ENCODE results near the gene SEMA4G. TPM values are rescaled to one million over a fixed set of nuclear protein-coding genes. Genes with fewer than 3 reads are reported as not detected.
A peak's percentile ranks its signal among the peaks of the same experiment; 100 is the strongest.

Gene SEMA4G
- total and polyA plus RNA-seq, 2 of the 13 experiments (the other 11 are each of a cell fraction or from before 2014, with no cell fraction given), result 46.2 to 207 TPM

DNA sequence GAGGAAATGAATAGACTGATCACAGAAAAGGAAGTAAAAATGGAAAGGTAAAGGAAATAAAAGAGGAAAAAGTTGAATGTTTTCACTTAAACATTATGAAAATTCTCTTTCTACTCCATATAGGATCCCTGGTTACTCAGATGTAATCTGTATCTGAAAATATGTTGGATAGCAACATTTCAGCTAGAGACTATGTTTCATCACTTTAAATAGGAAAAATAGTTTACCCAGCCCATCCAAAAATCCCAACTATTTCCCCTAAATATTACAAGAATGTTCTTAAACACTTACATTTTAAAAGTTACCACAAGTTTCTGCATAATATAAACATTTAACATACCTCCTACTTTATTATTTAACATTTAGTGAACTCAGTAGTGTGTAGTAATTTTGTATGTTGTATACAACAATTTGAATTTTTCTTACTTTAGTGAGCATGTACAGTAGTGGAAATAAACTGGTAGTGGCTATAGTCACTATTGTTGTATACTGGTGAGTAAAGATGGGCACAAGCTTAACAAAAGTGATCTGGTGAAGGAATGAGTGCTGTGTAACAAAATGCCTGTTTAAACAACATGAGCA is 29.4 kb upstream of the SEMA4G start:
- no peak overlapping the region for H3K4me2 ChIP-seq (ENCODE audit: low read depth, low read length)
- FAIRE-seq (no peak), DNase-seq (ENCODE audit: low spot score) (no peak), ATAC-seq (no peak)
- no peaks in the 10 kb centered on the region for H3K9me3 ChIP-seq (ENCODE audit: low read length)
- intact Hi-C loops (cut with micrococcal nuclease; ENCODE audit: unreplicated experiment) (no loop called here), in situ Hi-C loops (cut with HindIII; ENCODE audit: extremely low pct_ligation_motif_present, low pct_unique_long_range_greater_than_20kb) (no loop called here)
- TSS peak; percentile 43 for BruUV-seq (replicated peaks)
- H3K9ac ChIP-seq (ENCODE audit: insufficient read depth, low read depth, low read length), result no peak overlapping the region
- no peaks in the 10 kb centered on the region for H3K79me2 ChIP-seq (ENCODE audit: insufficient read depth, low read length)
- no peaks in the 10 kb centered on the region for H4K20me1 ChIP-seq (ENCODE audit: insufficient read depth, low read length)
- ChIA-PET POLR2A (no interaction called here), CTCF (ENCODE audit: low intra/inter-chr PET ratio, low total read pairs) (no interaction called here)
- peaks cover 15 to 66% of the 10 kb centered on the region in 2 experiments; a peak in 4 of 5 replicates for H3K36me3 ChIP-seq (replicated peaks in 1 of 2; ENCODE audit: control insufficient read depth in 1 of 2, insufficient read depth in 2 of 2, low read length in 2 of 2)
- no peak overlapping the region for H3K4me3 ChIP-seq (replicated peaks in 1 of 3; ENCODE audit: insufficient read depth in 1 of 3, low read depth in 2 of 3, low read length in 3 of 3)
- H3K27ac ChIP-seq (ENCODE audit: extremely low read length, insufficient read depth, low read length), result no peak overlapping the region
- H3K27me3 ChIP-seq (ENCODE audit: control insufficient read depth in 1 of 2, insufficient read depth in 2 of 2, low read length in 2 of 2), result no peaks in the 10 kb centered on the region
- no peak overlapping the region for H2AFZ ChIP-seq (ENCODE audit: low read length)
- H3K4me1 ChIP-seq (ENCODE audit: insufficient read depth, low read length), result no peaks in the 10 kb centered on the region
- TF ChIP-seq ZNF407 (CRISPR knock-in tag; IDR thresholded peaks at IDR 0.05; ENCODE audit: not compliant biosample characterization) (no peak), BHLHE40 (IDR thresholded peaks at IDR 0.05; ENCODE audit: low read length) (no peak), ZBTB7B (CRISPR knock-in tag; IDR thresholded peaks at IDR 0.05) (no peak), PBX2 (CRISPR knock-in tag; IDR thresholded peaks at IDR 0.05) (no peak), GZF1 (CRISPR knock-in tag; IDR thresholded peaks at IDR 0.05) (no peak), SP5 (CRISPR knock-in tag; IDR thresholded peaks at IDR 0.05; ENCODE audit: borderline replicate concordance, low read depth) (no peak), ZNF431 (CRISPR knock-in tag; IDR thresholded peaks at IDR 0.05; ENCODE audit: borderline replicate concordance, low read depth) (no peak), KDM5B (CRISPR knock-in tag; IDR thresholded peaks at IDR 0.05; ENCODE audit: borderline replicate concordance) (no peak), CREB1 (IDR thresholded peaks at IDR 0.05) (no peak), CREB1 (CRISPR knock-in tag; IDR thresholded peaks at IDR 0.05) (no peak), ZSCAN25 (CRISPR knock-in tag; IDR thresholded peaks at IDR 0.05) (no peak), GATA4 (IDR thresholded peaks at IDR 0.05; ENCODE audit: borderline replicate concordance, low read depth) (no peak)
- TF ChIP-seq, protein P1, sequence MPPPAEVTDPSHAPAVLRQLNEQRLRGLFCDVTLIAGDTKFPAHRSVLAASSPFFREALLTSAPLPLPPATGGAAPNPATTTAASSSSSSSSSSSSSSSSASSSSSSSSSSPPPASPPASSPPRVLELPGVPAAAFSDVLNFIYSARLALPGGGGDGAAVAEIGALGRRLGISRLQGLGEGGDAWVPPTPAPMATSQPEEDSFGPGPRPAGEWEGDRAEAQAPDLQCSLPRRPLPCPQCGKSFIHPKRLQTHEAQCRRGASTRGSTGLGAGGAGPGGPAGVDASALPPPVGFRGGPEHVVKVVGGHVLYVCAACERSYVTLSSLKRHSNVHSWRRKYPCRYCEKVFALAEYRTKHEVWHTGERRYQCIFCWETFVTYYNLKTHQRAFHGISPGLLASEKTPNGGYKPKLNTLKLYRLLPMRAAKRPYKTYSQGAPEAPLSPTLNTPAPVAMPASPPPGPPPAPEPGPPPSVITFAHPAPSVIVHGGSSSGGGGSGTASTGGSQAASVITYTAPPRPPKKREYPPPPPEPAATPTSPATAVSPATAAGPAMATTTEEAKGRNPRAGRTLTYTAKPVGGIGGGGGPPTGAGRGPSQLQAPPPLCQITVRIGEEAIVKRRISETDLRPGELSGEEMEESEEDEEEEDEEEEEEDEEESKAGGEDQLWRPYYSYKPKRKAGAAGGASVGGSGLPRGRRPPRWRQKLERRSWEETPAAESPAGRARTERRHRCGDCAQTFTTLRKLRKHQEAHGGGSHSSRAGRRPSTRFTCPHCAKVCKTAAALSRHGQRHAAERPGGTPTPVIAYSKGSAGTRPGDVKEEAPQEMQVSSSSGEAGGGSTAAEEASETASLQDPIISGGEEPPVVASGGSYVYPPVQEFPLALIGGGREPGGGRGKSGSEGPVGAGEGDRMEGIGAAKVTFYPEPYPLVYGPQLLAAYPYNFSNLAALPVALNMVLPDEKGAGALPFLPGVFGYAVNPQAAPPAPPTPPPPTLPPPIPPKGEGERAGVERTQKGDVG (CRISPR knock-in tag; IDR thresholded peaks at IDR 0.05; ENCODE audit: borderline replicate concordance), result no peak
